ENCODE data around the gene BIRC2. TPM values are rescaled to one million over a fixed set of nuclear protein-coding genes. Genes with fewer than 3 reads are reported as not detected.

Gene BIRC2
- total RNA-seq, 1 experiment from 2014 or later, result 32.6 TPM

- ATAC-seq, result no peak
- peak overlapping the region; percentile 91 for H3K4me2 ChIP-seq (ENCODE audit: low read length)
- no peaks in the 10 kb centered on the region for H3K36me3 ChIP-seq (ENCODE audit: control insufficient read depth in 1 of 2, insufficient read depth in 2 of 2, low read length in 2 of 2)
- TF ChIP-seq ELF1 (IDR thresholded peaks at IDR 0.05; ENCODE audit: borderline replicate concordance, low read depth) (no peak), EGR1 (IDR thresholded peaks at IDR 0.05; ENCODE audit: low read depth) (no peak), ZFX (IDR thresholded peaks at IDR 0.05) (no peak), SRF (IDR thresholded peaks at IDR 0.05; ENCODE audit: low read depth) (no peak), ZNF274 (IDR thresholded peaks at IDR 0.05; ENCODE audit: low read depth, low read length) (no peak), SIN3A (IDR thresholded peaks at IDR 0.05; ENCODE audit: low read depth) (no peak), POLR2A (IDR thresholded peaks at IDR 0.05; ENCODE audit: borderline replicate concordance, extremely low read depth, insufficient read depth, insufficient read length) (no peak), POLR2AphosphoS5 (IDR thresholded peaks at IDR 0.05; ENCODE audit: low read depth, low read length) (no peak), CBX3 (IDR thresholded peaks at IDR 0.05; ENCODE audit: low read depth) (no peak), RAD21 (IDR thresholded peaks at IDR 0.05; ENCODE audit: low read depth) (no peak), EZH2 (IDR thresholded peaks at IDR 0.05) (no peak)
- TF ChIP-seq, protein P1, sequence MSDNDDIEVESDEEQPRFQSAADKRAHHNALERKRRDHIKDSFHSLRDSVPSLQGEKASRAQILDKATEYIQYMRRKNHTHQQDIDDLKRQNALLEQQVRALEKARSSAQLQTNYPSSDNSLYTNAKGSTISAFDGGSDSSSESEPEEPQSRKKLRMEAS (IDR thresholded peaks at IDR 0.05), result no peak
- TF ChIP-seq, protein P2, sequence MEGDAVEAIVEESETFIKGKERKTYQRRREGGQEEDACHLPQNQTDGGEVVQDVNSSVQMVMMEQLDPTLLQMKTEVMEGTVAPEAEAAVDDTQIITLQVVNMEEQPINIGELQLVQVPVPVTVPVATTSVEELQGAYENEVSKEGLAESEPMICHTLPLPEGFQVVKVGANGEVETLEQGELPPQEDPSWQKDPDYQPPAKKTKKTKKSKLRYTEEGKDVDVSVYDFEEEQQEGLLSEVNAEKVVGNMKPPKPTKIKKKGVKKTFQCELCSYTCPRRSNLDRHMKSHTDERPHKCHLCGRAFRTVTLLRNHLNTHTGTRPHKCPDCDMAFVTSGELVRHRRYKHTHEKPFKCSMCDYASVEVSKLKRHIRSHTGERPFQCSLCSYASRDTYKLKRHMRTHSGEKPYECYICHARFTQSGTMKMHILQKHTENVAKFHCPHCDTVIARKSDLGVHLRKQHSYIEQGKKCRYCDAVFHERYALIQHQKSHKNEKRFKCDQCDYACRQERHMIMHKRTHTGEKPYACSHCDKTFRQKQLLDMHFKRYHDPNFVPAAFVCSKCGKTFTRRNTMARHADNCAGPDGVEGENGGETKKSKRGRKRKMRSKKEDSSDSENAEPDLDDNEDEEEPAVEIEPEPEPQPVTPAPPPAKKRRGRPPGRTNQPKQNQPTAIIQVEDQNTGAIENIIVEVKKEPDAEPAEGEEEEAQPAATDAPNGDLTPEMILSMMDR (IDR thresholded peaks at IDR 0.05 in 2 of 3, conservative IDR thresholded peaks at IDR 0.05 in 1 of 3; ENCODE audit: borderline replicate concordance in 1 of 3, insufficient read depth in 1 of 3, low read depth in 2 of 3, low read length in 2 of 3), result no peak
- H3K4me3 ChIP-seq (replicated peaks in 1 of 2; ENCODE audit: low read depth in 1 of 2, low read length in 2 of 2), result no peak overlapping the region
- H3K27me3 ChIP-seq (ENCODE audit: insufficient read depth, low read length), result no peaks in the 10 kb centered on the region
- POLR2A ChIA-PET, result interaction anchor here (0.5 kb wide), 1 partner anchor 643 kb away, joined by 3 read pairs; no protein-coding TSS in a partner anchor
- H2AFZ ChIP-seq (ENCODE audit: low read depth, low read length, poor library complexity, severe bottlenecking), result no peak overlapping the region
- no peaks in the 10 kb centered on the region for H3K9me3 ChIP-seq (ENCODE audit: control insufficient read depth in 1 of 2, insufficient read depth in 1 of 2, low read depth in 1 of 2, low read length in 2 of 2)
- H3K27ac ChIP-seq (ENCODE audit: low read depth, low read length), result no peak overlapping the region
- H3K9me2 ChIP-seq (ENCODE audit: insufficient read depth), result no peaks in the 10 kb centered on the region
- intact Hi-C loops (cut with micrococcal nuclease), result no loop called here
- CTCF ChIA-PET, result interaction anchor here (1.2 kb wide), 1 partner anchor 23 kb away, joined by 4 read pairs; no protein-coding TSS in a partner anchor
- no TSS peak for BruUV-seq (replicated peaks)
- H3K4me1 ChIP-seq (ENCODE audit: control insufficient read depth in 1 of 2, insufficient read depth in 2 of 2, low read length in 2 of 2), result peaks cover 7 to 32% of the 10 kb centered on the region in 2 experiments
- H3K9ac ChIP-seq (ENCODE audit: low read length), result no peak overlapping the region
- RAD21 ChIA-PET (ENCODE audit: low non-redundant PET in 1 of 2, low total read pairs in 2 of 2, uncharacterized antibody in 2 of 2, unreplicated experiment in 2 of 2), result no interaction called here
- H4K20me1 ChIP-seq (ENCODE audit: insufficient read depth), result no peaks in the 10 kb centered on the region
- no peak for DNase-seq (ENCODE audit: low read depth, low spot score)
- H3K79me2 ChIP-seq (ENCODE audit: insufficient read depth, low read length), result no peaks in the 10 kb centered on the region
These were observed 28.5 kb upstream of the BIRC2 start for GRCh38 chr11:102318469-102318868.

Data from HCT116 (cell line).